Measurements from ENCODE around the gene YIPF7. TPM values are rescaled to one million over a fixed set of nuclear protein-coding genes. Genes with fewer than 3 reads are reported as not detected.

Gene YIPF7
- polyA plus RNA-seq, 1 of the 3 experiments (the other 2 are of a cell fraction) = not detected

DNA sequence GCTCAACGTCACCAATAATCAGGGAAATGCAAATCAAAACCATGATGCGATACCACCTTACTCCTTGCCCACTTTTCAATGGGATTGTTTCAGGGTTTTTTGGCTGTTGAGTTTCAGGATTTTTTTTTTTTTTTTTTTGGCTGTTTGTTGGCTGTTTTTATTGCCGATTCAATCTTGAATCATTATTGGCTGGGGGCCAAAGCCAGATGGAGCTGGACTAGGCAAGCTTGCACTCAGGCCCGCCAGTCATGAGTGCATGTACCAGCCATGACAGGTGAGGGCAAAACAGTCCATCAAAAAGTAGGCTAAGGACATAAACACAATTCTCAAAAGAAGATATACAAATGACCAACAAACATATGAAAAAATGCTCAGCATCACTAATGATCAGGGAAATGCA, 13.3 kb downstream of the YIPF7 start (continued):
- TF ChIP-seq REST (IDR thresholded peaks at IDR 0.05; ENCODE audit: low read depth, low read length) = no peak
- TF ChIP-seq PBX3 (IDR thresholded peaks at IDR 0.05) = no peak
- TF ChIP-seq, protein P1, sequence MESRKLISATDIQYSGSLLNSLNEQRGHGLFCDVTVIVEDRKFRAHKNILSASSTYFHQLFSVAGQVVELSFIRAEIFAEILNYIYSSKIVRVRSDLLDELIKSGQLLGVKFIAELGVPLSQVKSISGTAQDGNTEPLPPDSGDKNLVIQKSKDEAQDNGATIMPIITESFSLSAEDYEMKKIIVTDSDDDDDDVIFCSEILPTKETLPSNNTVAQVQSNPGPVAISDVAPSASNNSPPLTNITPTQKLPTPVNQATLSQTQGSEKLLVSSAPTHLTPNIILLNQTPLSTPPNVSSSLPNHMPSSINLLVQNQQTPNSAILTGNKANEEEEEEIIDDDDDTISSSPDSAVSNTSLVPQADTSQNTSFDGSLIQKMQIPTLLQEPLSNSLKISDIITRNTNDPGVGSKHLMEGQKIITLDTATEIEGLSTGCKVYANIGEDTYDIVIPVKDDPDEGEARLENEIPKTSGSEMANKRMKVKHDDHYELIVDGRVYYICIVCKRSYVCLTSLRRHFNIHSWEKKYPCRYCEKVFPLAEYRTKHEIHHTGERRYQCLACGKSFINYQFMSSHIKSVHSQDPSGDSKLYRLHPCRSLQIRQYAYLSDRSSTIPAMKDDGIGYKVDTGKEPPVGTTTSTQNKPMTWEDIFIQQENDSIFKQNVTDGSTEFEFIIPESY (IDR thresholded peaks at IDR 0.05; ENCODE audit: borderline replicate concordance, low read depth) = no peak
- no peak for TF ChIP-seq NRF1 (IDR thresholded peaks at IDR 0.05; ENCODE audit: low read depth, low read length)
- no peak for TF ChIP-seq YY1 (IDR thresholded peaks at IDR 0.05; ENCODE audit: low read depth)
- TF ChIP-seq EP300 (IDR thresholded peaks at IDR 0.05; ENCODE audit: borderline replicate concordance in 1 of 2, low read depth in 1 of 2, low read length in 1 of 2) = no peak
- no peak for TF ChIP-seq JUND (IDR thresholded peaks at IDR 0.05)
- TF ChIP-seq SIN3A (IDR thresholded peaks at IDR 0.05; ENCODE audit: borderline replicate concordance, low read depth, low read length) = no peak
- TF ChIP-seq RAD21 (IDR thresholded peaks at IDR 0.05; ENCODE audit: low read length) = no peak

DNA sequence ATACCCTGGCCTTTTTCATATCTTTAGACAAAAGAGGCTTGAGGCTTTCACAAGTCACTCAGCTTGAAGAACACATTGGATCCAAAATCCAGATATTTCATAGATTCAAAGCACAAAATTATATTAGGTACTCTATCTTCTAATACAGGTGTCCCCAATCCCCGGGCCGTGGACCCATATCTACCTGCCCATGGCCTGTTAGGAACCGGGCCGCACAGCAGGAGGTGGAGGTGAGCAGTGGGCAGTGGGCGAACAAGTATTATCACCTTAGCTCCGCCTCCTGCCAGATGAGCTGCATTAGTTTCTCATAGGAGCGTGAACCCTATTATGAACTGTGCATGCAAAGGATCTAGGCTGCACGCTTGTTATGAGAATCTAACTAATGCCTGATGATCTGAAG, 18.7 kb downstream of the YIPF7 start:
- Histone ChIP-seq H3F3A (replicated peaks; ENCODE audit: insufficient read depth) (no peaks in the 10 kb centered on the region), H3K9me2 (no peaks in the 10 kb centered on the region), H3K27me3 (ENCODE audit: insufficient read depth) (peaks cover 5% of the 10 kb centered on the region; the same call in 1 of the 2 replicates), H3K4me1 (ENCODE audit: control insufficient read depth in 1 of 2, insufficient read depth in 2 of 2, low read depth in 1 of 2, low read length in 1 of 2) (no peaks in the 10 kb centered on the region), H3K36me3 (replicated peaks in 1 of 2; ENCODE audit: control insufficient read depth in 1 of 2, insufficient read depth in 2 of 2, low read length in 1 of 2) (no peaks in the 10 kb centered on the region), H2AFZ (ENCODE audit: low read depth) (no peak overlapping the region), H4K20me1 (ENCODE audit: insufficient read depth) (no peaks in the 10 kb centered on the region), H3K9me3 (no peaks in the 10 kb centered on the region), H3K4me2 (no peak overlapping the region), H3K79me2 (ENCODE audit: insufficient read depth) (no peaks in the 10 kb centered on the region), H3K4me3 (ENCODE audit: low read depth in 2 of 2, low read length in 1 of 2) (no peak overlapping the region), H3K9ac (no peak overlapping the region), H3K27ac (ENCODE audit: low read depth in 2 of 2, low read length in 1 of 2) (no peak overlapping the region)
- POLR2A ChIA-PET = no interaction called here
- CTCF ChIA-PET = interaction anchor here (0.6 to 0.8 kb wide), 2 partner anchors 15 to 1501 kb away, joined by 3 read pairs; no protein-coding TSS in a partner anchor
- WGBS (ENCODE audit: low lambda C conversion rate) = 8% methylated on average over 7 of the region's 8 CpGs
- DNase-seq = no peak
- TF ChIP-seq TEAD4 (IDR thresholded peaks at IDR 0.05; ENCODE audit: borderline replicate concordance, insufficient read depth) = no peak
- TF ChIP-seq, protein P1 (IDR thresholded peaks at IDR 0.05; ENCODE audit: borderline replicate concordance, low read depth) = no peak
- no peak for TF ChIP-seq TAF1 (IDR thresholded peaks at IDR 0.05; ENCODE audit: borderline replicate concordance, low read depth, low read length)
- TF ChIP-seq FOSL2 (IDR thresholded peaks at IDR 0.05; ENCODE audit: borderline replicate concordance, low read depth) = no peak
- TF ChIP-seq, protein P2, sequence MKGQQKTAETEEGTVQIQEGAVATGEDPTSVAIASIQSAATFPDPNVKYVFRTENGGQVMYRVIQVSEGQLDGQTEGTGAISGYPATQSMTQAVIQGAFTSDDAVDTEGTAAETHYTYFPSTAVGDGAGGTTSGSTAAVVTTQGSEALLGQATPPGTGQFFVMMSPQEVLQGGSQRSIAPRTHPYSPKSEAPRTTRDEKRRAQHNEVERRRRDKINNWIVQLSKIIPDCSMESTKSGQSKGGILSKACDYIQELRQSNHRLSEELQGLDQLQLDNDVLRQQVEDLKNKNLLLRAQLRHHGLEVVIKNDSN (IDR thresholded peaks at IDR 0.05; ENCODE audit: borderline replicate concordance, low read depth) = no peak
- no peak for TF ChIP-seq NRF1 (IDR thresholded peaks at IDR 0.05; ENCODE audit: low read depth, low read length)
- TF ChIP-seq GATA2 (CRISPR knock-in tag; IDR thresholded peaks at IDR 0.05) = no peak
- no peak for TF ChIP-seq PBX3 (IDR thresholded peaks at IDR 0.05)
- no peak for TF ChIP-seq NFIC (IDR thresholded peaks at IDR 0.05; ENCODE audit: borderline replicate concordance)
- no peak for TF ChIP-seq SIN3A (IDR thresholded peaks at IDR 0.05; ENCODE audit: borderline replicate concordance, low read depth, low read length)
- no peak for TF ChIP-seq RCOR1 (IDR thresholded peaks at IDR 0.05; ENCODE audit: low read length)
